Measurements from ENCODE around the gene LRMDA.

DNA sequence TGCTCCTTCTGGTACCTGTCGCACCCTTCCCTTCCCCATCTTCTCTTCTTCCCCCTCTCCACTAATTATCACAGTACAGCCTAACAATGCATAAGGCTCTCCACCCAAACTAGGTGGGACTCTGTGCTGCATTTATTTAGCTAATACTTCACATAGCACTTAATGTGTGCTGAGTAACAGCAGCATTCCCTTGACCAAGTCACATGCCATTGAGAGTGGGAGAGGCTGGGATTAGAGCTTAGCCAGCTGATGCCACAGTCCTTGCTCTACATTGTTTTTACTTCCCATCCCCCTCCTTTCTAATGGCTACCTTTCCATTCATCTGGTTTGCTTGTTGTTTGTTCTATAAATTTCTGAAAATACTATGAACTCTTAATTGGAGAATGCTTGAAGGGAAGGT is 426.9 kb downstream of the LRMDA start:
- TF ChIP-seq EZH2 (IDR thresholded peaks at IDR 0.05; ENCODE audit: borderline replicate concordance, low read depth, low read length, severe bottlenecking) (no peak), JUN (IDR thresholded peaks at IDR 0.05; ENCODE audit: borderline replicate concordance, insufficient read depth, insufficient read length, low read depth) (no peak), POLR2A (IDR thresholded peaks at IDR 0.05; ENCODE audit: low read depth, low read length) (no peak), POLR2AphosphoS5 (IDR thresholded peaks at IDR 0.05; ENCODE audit: insufficient read depth, low read depth, low read length) (no peak)
- TF ChIP-seq, protein P1, sequence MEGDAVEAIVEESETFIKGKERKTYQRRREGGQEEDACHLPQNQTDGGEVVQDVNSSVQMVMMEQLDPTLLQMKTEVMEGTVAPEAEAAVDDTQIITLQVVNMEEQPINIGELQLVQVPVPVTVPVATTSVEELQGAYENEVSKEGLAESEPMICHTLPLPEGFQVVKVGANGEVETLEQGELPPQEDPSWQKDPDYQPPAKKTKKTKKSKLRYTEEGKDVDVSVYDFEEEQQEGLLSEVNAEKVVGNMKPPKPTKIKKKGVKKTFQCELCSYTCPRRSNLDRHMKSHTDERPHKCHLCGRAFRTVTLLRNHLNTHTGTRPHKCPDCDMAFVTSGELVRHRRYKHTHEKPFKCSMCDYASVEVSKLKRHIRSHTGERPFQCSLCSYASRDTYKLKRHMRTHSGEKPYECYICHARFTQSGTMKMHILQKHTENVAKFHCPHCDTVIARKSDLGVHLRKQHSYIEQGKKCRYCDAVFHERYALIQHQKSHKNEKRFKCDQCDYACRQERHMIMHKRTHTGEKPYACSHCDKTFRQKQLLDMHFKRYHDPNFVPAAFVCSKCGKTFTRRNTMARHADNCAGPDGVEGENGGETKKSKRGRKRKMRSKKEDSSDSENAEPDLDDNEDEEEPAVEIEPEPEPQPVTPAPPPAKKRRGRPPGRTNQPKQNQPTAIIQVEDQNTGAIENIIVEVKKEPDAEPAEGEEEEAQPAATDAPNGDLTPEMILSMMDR (IDR thresholded peaks at IDR 0.05; ENCODE audit: extremely low read depth in 1 of 2, insufficient read depth in 1 of 2, low read depth in 1 of 2, low read length in 2 of 2): no peak
